Urinary bladder (tissue), 4 donors: ENCODE results near the gene CFL2. TPM values are rescaled to one million over a fixed set of nuclear protein-coding genes. Genes with fewer than 3 reads are reported as not detected.
"Not testable (repeated sequence)": the region's sequence is repeated elsewhere in the genome, so short reads cannot be mapped to it uniquely, and the experiment has no call there.

ENCODE experiments used
- DNase-seq: peaks from one replicate; pipeline ENCODE4 v3.0.0-alpha.2; 2015; ENCODE audit errors: extremely low spot score
- H3K27ac ChIP-seq: one replicate; pipeline ENCODE4 v1.5.1; 2013; ENCODE audit warnings: low read depth, mild to moderate bottlenecking, moderate library complexity
- H3K36me3 ChIP-seq: one replicate; pipeline ENCODE4 v1.6.1; 2013; ENCODE audit warnings: mild to moderate bottlenecking, moderate library complexity; ENCODE audit not compliant: insufficient read depth
- H3K4me1 ChIP-seq: one replicate; pipeline ENCODE4 v1.6.1; 2013; ENCODE audit warnings: mild to moderate bottlenecking, moderate library complexity; ENCODE audit not compliant: insufficient read depth
- H3K4me3 ChIP-seq: one replicate; pipeline ENCODE4 v1.5.1; 2013; ENCODE audit warnings: low read depth, low read length
- WGBS: extraction: QIAGEN DNeasy Blood & Tissue Kit; methylation state at CpG from one replicate; pipeline ENCODE4 v1.1.7; 2013; 5-methylcytosine and 5-hydroxymethylcytosine counted together
- polyA plus RNA-seq: library from polyadenylated mRNA; stranded (reverse); fragments of 200-250 nt; gene quantifications from one replicate; pipeline ENCODE4 v1.2.3, GENCODE V29; 2013
- total RNA-seq: library from RNA; depleted of rRNA; stranded (reverse); fragments of >200 nt; gene quantifications from one replicate; pipeline ENCODE4 v1.2.3, GENCODE V29; 2014
- donor health status: healthy with polysubstance abuse.
- donor health status: healthy.

The CFL2 gene
- total and polyA plus RNA-seq, 2 donors, result 176 to 296 TPM

DNA sequence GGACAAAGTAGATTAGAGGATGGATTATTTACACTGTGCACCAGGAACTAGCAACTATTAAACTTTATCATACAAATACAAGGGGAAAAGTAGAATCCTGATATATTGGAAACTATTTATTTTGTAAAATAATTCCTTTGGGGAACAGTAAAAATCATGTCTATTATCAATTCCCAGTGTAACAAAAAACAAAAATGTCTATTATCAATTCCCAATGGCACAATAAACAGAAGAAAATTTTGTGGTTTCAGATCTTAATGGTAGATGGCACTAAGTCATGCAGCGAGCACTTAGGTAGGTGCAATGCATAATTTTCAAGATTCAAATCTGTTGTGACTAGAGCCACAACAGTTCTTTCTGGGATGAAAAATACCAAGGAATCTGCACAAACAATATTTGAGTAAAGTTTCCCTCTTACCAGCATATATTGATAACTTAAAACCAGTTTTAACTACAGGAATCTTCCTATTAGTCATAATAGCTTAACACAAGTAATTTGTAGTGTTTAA is 13.7 kb downstream of the CFL2 start:
- H3K36me3 ChIP-seq, result no peaks in the 10 kb centered on the region
- H3K4me3 ChIP-seq, result no peak overlapping the region
- H3K4me1 ChIP-seq, result no peaks in the 10 kb centered on the region
- WGBS, result 89% methylated on average over 1 of the region's 1 CpG
- no peak for DNase-seq
- H3K27ac ChIP-seq, result no peak overlapping the region

DNA sequence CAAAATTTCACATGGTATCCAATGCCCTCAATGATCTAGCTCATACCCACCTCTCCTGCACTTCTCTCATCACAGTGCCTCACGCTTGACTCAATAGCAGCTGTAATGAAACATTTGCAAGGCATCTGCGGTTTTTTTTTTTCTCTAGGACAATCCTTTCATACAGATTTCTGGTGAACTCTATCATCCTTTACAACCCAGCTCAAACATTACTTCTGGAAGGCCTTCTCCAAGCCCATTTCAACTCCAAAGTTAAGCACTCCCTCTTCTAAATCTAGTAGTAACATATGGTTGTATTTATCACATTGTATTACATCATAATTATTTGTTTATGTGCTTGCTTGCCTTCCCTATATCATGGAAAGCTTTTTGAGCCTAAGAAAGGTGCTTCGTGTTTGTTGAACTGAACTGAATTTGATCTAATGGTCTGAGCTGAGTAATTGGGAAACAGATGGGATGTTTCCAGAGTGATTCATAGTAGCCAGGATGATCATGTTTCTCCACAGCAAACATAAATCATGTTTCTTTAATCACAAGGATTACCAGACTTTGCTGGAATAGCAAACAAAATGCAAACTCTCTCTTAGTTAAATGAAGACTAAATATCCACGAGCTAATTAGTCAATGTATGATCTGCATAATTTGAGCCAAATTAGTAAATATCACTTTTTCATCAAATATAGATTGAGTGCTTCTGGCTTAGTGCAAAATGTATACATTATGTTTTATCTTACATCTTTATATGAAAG is 14.3 kb downstream of the CFL2 start:
- Histone ChIP-seq H3K36me3 (no peaks in the 10 kb centered on the region), H3K27ac (no peak overlapping the region), H3K4me1 (no peaks in the 10 kb centered on the region), H3K4me3 (no peak overlapping the region)
- no peak for DNase-seq
- WGBS, result 31% methylated on average over 4 of the region's 4 CpGs

- not testable (repeated sequence) for H3K4me1 ChIP-seq, H3K36me3 ChIP-seq, H3K4me3 ChIP-seq, DNase-seq, H3K27ac ChIP-seq
- WGBS, result 96% methylated on average over 16 of the region's 16 CpGs
Observed at GRCh38 chr14:34694216-34694615, 20.2 kb downstream of the CFL2 start.

DNA sequence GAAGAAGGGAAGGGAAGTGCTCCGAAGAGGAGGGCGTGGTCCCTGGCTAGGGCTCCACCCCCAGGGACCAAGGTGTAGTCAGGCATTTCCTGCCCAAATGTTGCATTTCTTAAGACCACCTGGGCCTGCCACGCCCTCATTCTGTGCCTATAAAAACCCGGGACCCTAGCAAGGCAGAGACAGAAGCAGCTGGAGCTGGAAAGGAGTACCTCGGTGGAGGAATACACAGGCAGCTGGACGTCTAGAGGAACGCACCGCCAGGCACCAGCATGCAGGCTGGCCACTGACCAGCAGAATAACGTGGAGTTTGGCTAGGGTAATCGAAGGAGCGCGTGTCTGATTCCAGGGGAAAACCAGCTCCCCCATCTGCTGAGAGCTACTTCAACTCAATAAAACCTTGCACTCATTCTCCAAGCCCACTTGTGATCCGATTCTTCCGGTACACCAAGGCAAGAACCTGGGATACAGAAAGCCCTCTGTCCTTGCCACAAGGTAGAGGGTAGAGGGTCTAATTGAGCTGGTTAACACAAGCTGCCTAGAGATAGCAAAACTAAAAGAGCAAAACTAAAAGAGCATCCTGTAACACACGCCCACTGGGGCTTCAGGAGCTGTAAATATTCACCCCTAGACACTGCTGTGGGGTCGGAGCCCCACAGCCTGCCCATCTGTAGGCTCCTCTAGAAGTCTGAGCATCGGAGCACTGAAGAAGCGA is 21.0 kb downstream of the CFL2 start:
- 47% methylated on average over 18 of the region's 18 CpGs for WGBS
- no peaks in the 10 kb centered on the region for H3K36me3 ChIP-seq
- H3K27ac ChIP-seq, result no peak overlapping the region
- DNase-seq, result no peak
- H3K4me3 ChIP-seq, result peak overlapping the region; percentile 12
- H3K4me1 ChIP-seq, result peaks cover 2% of the 10 kb centered on the region

DNA sequence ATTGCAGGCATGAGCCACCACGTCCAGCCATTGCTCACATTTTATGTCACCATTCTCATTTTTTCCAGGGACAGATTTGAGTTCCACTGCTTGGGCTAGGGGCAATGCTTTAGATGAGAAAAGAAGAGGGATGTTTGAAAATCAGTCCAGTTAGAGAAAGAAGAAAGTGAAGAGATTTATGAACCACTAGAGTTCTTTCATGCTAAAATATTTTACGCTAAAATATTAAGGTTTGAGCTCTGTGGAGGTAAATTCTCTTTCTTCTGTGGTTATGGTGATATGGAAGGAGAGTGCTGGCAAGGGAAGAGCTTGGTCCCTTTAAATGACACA is 21.5 kb downstream of the CFL2 start:
- Histone ChIP-seq H3K4me1 (peaks cover 2% of the 10 kb centered on the region), H3K36me3 (no peaks in the 10 kb centered on the region), H3K27ac (no peak overlapping the region), H3K4me3 (peak overlapping the region; percentile 12)
- 73% methylated on average over 2 of the region's 2 CpGs for WGBS
- no peak for DNase-seq

DNA sequence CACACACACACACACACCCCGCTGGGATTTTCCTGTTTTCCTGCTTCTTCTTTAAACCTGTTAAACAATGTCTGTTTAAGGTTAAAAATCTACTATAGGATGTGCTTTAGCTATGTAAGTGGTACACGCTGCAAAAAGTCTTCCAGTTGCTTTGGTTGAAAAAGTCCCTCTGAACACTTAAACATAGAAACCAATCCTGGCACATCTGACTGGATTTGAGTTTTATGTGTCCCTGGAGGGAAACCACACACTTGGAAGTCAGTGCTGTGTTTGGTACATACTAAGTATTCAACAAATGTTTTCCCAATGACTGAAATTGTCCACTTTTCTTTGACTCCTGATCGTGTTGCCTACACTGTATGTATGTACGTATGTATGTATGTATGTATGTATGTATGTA is 22.0 kb downstream of the CFL2 start:
- no peak overlapping the region for H3K27ac ChIP-seq
- no peak overlapping the region for H3K4me3 ChIP-seq
- peaks cover 2% of the 10 kb centered on the region for H3K4me1 ChIP-seq
- 63% methylated on average over 4 of the region's 4 CpGs for WGBS
- H3K36me3 ChIP-seq, result no peaks in the 10 kb centered on the region
- no peak for DNase-seq

DNA sequence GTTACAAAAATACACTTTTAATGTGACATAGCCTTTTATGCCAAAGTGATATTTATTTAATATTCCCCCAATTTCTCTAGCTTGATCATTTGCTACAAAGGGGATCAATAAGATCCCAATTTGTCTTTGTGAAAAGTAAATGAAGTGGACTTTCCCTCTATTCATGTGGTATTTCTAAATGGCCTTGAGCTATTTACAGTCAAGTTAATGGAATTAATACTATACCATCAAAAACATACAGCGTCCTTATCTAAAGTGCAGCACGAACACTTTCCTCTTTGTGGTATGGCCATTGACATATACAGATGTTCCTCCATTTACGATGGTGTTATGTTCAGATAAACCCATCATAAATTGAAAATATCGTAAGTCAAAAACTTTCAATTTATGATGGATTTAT is 23.2 kb downstream of the CFL2 start:
- Histone ChIP-seq H3K36me3 (no peaks in the 10 kb centered on the region), H3K4me3 (no peak overlapping the region), H3K27ac (no peak overlapping the region), H3K4me1 (peaks cover 2% of the 10 kb centered on the region)
- no peak for DNase-seq
- WGBS, result 83% methylated on average over 4 of the region's 4 CpGs

DNA sequence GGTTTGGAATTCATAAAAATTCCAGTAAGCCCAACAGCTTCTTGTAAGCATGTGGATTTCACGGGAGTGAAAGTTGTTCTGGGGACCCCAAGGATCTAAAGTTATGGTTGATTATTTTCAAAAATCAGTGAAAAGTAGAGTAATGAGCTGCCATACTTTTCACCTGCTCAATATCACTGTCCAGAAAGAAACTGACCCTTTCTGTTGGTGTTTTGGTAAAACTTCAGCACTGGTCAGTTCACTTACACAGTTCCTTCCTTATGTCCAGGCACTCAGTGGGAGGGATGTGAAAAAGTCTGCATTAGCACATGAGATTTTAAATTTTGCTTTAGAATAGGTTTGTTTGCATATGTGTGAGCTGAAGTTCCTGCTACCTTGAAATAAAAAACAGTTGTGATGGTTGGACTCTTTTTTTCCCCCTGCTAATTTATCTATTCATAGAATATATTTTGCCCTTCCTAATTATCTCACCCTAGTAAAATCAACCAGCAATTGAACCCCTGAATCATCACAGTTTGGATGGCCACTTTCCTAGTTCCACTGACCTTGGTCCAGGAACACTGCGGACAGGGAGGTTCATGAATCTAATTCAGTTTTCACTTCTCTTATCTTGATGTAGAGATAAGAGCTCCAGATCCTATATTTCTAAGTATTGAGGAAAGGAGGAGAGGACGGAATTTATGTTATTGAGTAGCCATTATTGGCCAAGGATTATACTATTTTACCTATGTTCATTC is 25.8 kb downstream of the CFL2 start:
- H3K36me3 ChIP-seq, result no peaks in the 10 kb centered on the region
- H3K4me1 ChIP-seq, result peaks cover 2% of the 10 kb centered on the region
- no peak for DNase-seq
- H3K27ac ChIP-seq, result no peak overlapping the region
- 86% methylated on average over 3 of the region's 3 CpGs for WGBS
- H3K4me3 ChIP-seq, result no peak overlapping the region

GRCh38 chr14:34685819-34686428 is 28.5 kb downstream of the CFL2 start:
- no peak for DNase-seq
- WGBS, result 59% methylated on average over 7 of the region's 7 CpGs
- Histone ChIP-seq H3K27ac (no peak overlapping the region), H3K4me1 (no peaks in the 10 kb centered on the region), H3K36me3 (no peaks in the 10 kb centered on the region), H3K4me3 (no peak overlapping the region)

DNA sequence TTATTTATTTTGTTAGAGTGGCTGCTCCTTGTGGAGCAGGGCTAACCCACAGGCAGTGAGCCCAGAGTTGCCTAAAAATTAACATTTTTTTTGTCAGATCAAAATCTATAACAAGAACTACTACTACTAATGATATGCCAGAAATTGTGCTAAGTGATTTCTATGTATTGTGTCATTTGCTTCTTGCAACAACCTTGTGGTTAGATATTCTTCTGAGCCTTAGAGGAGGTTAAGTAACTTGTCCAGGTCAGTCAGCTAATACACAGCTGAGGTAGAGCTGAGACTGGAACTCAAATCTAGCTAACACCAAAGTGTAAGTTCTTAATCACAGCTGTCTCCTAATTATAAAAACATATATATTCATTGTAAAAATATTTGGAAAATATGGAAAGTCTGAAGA is 29.8 kb downstream of the CFL2 start:
- DNase-seq, result no peak
- H3K36me3 ChIP-seq, result no peaks in the 10 kb centered on the region
- no peak overlapping the region for H3K4me3 ChIP-seq
- no peak overlapping the region for H3K27ac ChIP-seq
- H3K4me1 ChIP-seq, result no peaks in the 10 kb centered on the region

DNA sequence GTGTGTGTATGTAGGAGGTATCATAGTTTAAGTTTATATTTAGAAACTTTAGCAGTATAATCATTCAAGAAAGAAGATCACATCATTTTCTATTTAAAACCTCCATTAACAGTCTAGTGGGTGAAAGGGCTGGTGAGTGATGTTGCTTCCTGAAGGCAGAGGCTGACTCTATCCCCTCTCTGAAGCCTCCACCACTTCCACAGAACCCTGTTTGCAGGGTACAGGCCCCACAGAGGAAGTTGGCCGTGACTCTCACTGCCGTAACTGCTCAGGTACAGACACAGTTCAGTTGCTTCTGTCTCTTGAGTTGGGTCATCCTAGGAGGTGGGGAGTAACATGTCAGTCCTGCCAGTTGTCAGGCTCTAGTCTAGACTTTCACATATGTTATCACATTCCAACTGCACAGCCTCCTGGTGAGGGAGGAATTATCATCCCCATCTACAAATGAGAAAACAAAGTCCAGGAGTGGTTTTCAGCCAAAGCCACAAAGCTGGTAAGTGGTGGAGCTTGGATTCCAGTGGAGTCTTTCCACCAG is 31.5 kb downstream of the CFL2 start:
- 74% methylated on average over 2 of the region's 2 CpGs for WGBS
- no peak for DNase-seq
- H3K4me1 ChIP-seq, result no peaks in the 10 kb centered on the region
- H3K27ac ChIP-seq, result no peak overlapping the region
- H3K36me3 ChIP-seq, result no peaks in the 10 kb centered on the region
- no peak overlapping the region for H3K4me3 ChIP-seq

- H3K36me3 ChIP-seq, result no peaks in the 10 kb centered on the region
- DNase-seq, result no peak
- H3K4me1 ChIP-seq, result no peaks in the 10 kb centered on the region
- no peak overlapping the region for H3K27ac ChIP-seq
- H3K4me3 ChIP-seq, result no peak overlapping the region
- 87% methylated on average over 8 of the region's 8 CpGs for WGBS
Observed at GRCh38 chr14:34680806-34681479, 33.5 kb downstream of the CFL2 start.

- no peak for DNase-seq
- Histone ChIP-seq H3K4me3 (no peak overlapping the region), H3K4me1 (no peaks in the 10 kb centered on the region), H3K27ac (no peak overlapping the region), H3K36me3 (no peaks in the 10 kb centered on the region)
- 90% methylated on average over 8 of the region's 8 CpGs for whole genome bisulfite sequencing
Observed at GRCh38 chr14:34678735-34679134, 35.7 kb downstream of the CFL2 start.
